H1 (cell line): Measurements from ENCODE around the gene TLL2. TPM values are rescaled to one million over a fixed set of nuclear protein-coding genes. Genes with fewer than 3 reads are reported as not detected.

Source experiments
- CTCF ChIA-PET: fragments of 300-600 bp; sonication (Branson Sonifier 250); formaldehyde crosslinking; loops from one replicate; lab custom pipeline; 2021; ENCODE audit not compliant: partially characterized antibody; lab: Charles Lee
- POLR2A ChIA-PET: fragments of 300-600 bp; sonication (Branson Sonifier 250); formaldehyde crosslinking; loops from one replicate; lab custom pipeline; 2021; ENCODE audit warnings: inconsistent platforms; ENCODE audit not compliant: partially characterized antibody; lab: Charles Lee
- DNase-seq, 2 experiments: peaks; one replicate each; pipeline versions ENCODE4 v3.0.0 to v3.0.0-alpha.2; 2010 to 2022; ENCODE audit warnings: low spot score in 2 of 2, low read depth in 1 of 2, mixed read lengths in 1 of 2
- FAIRE-seq: peaks from 2 replicates; lab custom pipeline; 2011; peaks lifted over from hg19 to GRCh38; lab: Jason Lieb, UNC
- H2AFZ ChIP-seq: 2 replicates; pipeline ENCODE4 v1.8.1; 2012; ENCODE audit warnings: low read length, inconsistent platforms
- H2AK5ac ChIP-seq: 2 replicates; pipeline ENCODE4 v1.6.1; 2013; ENCODE audit warnings: low read depth, low read length
- H2BK120ac ChIP-seq: replicated peaks from 2 replicates; pipeline ENCODE3; 2013; ENCODE audit warnings: low read depth, low read length, inconsistent platforms
- H2BK12ac ChIP-seq: 2 replicates; pipeline ENCODE4 v1.6.1; 2013; ENCODE audit warnings: low read depth, low read length
- H2BK15ac ChIP-seq: 2 replicates; pipeline ENCODE4 v1.6.1; 2013; ENCODE audit warnings: low read length
- H2BK20ac ChIP-seq: 2 replicates; pipeline ENCODE4 v1.6.1; 2013; ENCODE audit warnings: low read length
- H2BK5ac ChIP-seq: 2 replicates; pipeline ENCODE4 v1.6.1; 2013; ENCODE audit warnings: low read depth, low read length
- H3K14ac ChIP-seq: 2 replicates; pipeline ENCODE4 v1.6.1; 2013; ENCODE audit warnings: inconsistent platforms; ENCODE audit not compliant: insufficient read length
- H3K18ac ChIP-seq: 2 replicates; pipeline ENCODE4 v1.6.1; 2013; ENCODE audit warnings: low read length; ENCODE audit errors: extremely low read depth
- H3K23ac ChIP-seq: 2 replicates; pipeline ENCODE4 v1.6.1; 2013; ENCODE audit warnings: inconsistent platforms; ENCODE audit not compliant: insufficient read length
- H3K23me2 ChIP-seq: 2 replicates; pipeline ENCODE4 v1.6.1; 2013; ENCODE audit warnings: low read depth, low read length
- H3K27ac ChIP-seq: 2 replicates; pipeline ENCODE4 v1.6.1; 2011; ENCODE audit warnings: low read depth, low read length, inconsistent platforms
- H3K27me3 ChIP-seq, 4 experiments: replicated peaks in 1 of 4; 1 replicate in 1 of 4; 2 replicates in 3 of 4; pipeline versions ENCODE4 v1.6.1 to v1.8.1; 2011 to 2013; ENCODE audit warnings: low read length in 3 of 4, mild to moderate bottlenecking in 3 of 4, inconsistent platforms in 2 of 4, mixed read lengths in 2 of 4, moderate library complexity in 1 of 4; ENCODE audit not compliant: control insufficient read depth in 3 of 4, insufficient read depth in 3 of 4; ENCODE audit errors: extremely low read depth in 1 of 4
- H3K36me3 ChIP-seq, 4 experiments: 2 replicates each; pipeline versions ENCODE4 v1.6.1 to v1.8.1; 2011 to 2013; ENCODE audit warnings: mild to moderate bottlenecking in 4 of 4, low read length in 3 of 4, moderate library complexity in 2 of 4, control low read depth in 1 of 4, inconsistent platforms in 1 of 4; ENCODE audit not compliant: insufficient read depth in 4 of 4, control insufficient read depth in 2 of 4
- H3K4ac ChIP-seq: replicated peaks from 2 replicates; pipeline ENCODE3; 2013; ENCODE audit warnings: low read length, low read depth, mixed read lengths, inconsistent platforms; ENCODE audit not compliant: insufficient read length
- H3K4me1 ChIP-seq, 4 experiments: replicated peaks in 1 of 4; 1 replicate in 1 of 4; 2 replicates in 3 of 4; pipeline versions ENCODE4 v1.6.1 to v1.8.1; 2011 to 2013; ENCODE audit warnings: low read length in 3 of 4, inconsistent platforms in 2 of 4, mixed read lengths in 1 of 4; ENCODE audit not compliant: insufficient read depth in 4 of 4, control insufficient read depth in 3 of 4
- H3K4me2 ChIP-seq, 2 experiments: 2 replicates each; pipeline versions ENCODE4 v1.6.1 to v1.8.1; 2011 to 2013; ENCODE audit warnings: low read depth in 2 of 2, low read length in 2 of 2, control low read depth in 1 of 2, inconsistent platforms in 1 of 2, mild to moderate bottlenecking in 1 of 2; ENCODE audit not compliant: insufficient read depth in 1 of 2
- H3K4me3 ChIP-seq, 4 experiments: fragments of 200-600, 300-600 bp in 1 of 4; sonication (generic), shearing (Covaris generic), sonication (Bioruptor Twin) in 1 of 4; 2 replicates each; pipeline versions ENCODE4 v1.5.1 to v1.8.1; 2011 to 2016; ENCODE audit warnings: low read length in 4 of 4, low read depth in 3 of 4, control low read depth in 2 of 4, inconsistent platforms in 2 of 4, mild to moderate bottlenecking in 2 of 4, mixed read lengths in 1 of 4, moderate library complexity in 1 of 4; ENCODE audit not compliant: insufficient read depth in 2 of 4; ENCODE audit errors: extremely low read depth in 1 of 4
- H3K56ac ChIP-seq: replicated peaks from 2 replicates; pipeline ENCODE3; 2013; ENCODE audit warnings: low read depth, mild to moderate bottlenecking, mixed read lengths, low read length, inconsistent platforms; ENCODE audit not compliant: insufficient read length
- H3K79me1 ChIP-seq: 2 replicates; pipeline ENCODE4 v1.6.1; 2013; ENCODE audit warnings: low read depth, low read length, control low read depth
- H3K79me2 ChIP-seq, 2 experiments: 2 replicates each; pipeline versions ENCODE4 v1.6.1 to v1.8.1; 2012 to 2013; ENCODE audit warnings: low read length in 2 of 2, mild to moderate bottlenecking in 2 of 2, inconsistent platforms in 1 of 2; ENCODE audit not compliant: insufficient read depth in 2 of 2, control insufficient read depth in 1 of 2
- H3K9ac ChIP-seq, 4 experiments: replicated peaks in 1 of 4; 1 replicate in 1 of 4; 2 replicates in 3 of 4; pipeline versions ENCODE4 v1.6.1 to v1.8.1; 2011 to 2013; ENCODE audit warnings: low read depth in 3 of 4, low read length in 3 of 4, control low read depth in 2 of 4, mild to moderate bottlenecking in 2 of 4, moderate library complexity in 2 of 4, inconsistent platforms in 1 of 4; ENCODE audit errors: extremely low read depth in 1 of 4
- H3K9me3 ChIP-seq, 2 experiments: 2 replicates each; pipeline versions ENCODE4 v1.6.1 to v1.8.1; 2012 to 2013; ENCODE audit warnings: mild to moderate bottlenecking in 2 of 2, moderate library complexity in 2 of 2, control low read depth in 1 of 2, inconsistent platforms in 1 of 2, low read depth in 1 of 2, low read length in 1 of 2, mixed read lengths in 1 of 2; ENCODE audit not compliant: insufficient read depth in 2 of 2
- H4K20me1 ChIP-seq, 2 experiments: replicated peaks in 1 of 2; 2 replicates each; pipeline versions ENCODE3 to v1.8.1; 2011 to 2013; ENCODE audit warnings: inconsistent platforms in 2 of 2, low read length in 2 of 2, mild to moderate bottlenecking in 1 of 2; ENCODE audit not compliant: insufficient read depth in 2 of 2, control insufficient read depth in 1 of 2
- H4K5ac ChIP-seq: 2 replicates; pipeline ENCODE4 v1.6.1; 2013; ENCODE audit warnings: low read length, low read depth, mixed read lengths, inconsistent platforms; ENCODE audit not compliant: insufficient read length
- H4K8ac ChIP-seq: 2 replicates; pipeline ENCODE4 v1.8.0; 2013; ENCODE audit warnings: mild to moderate bottlenecking, moderate library complexity, low read length, inconsistent platforms; ENCODE audit not compliant: insufficient read depth; ENCODE audit errors: extremely low read depth
- H4K91ac ChIP-seq: replicated peaks from 2 replicates; pipeline ENCODE3; 2013; ENCODE audit warnings: low read length, mixed read lengths, inconsistent platforms; ENCODE audit not compliant: insufficient read length
- CREB1 ChIP-seq: IDR thresholded peaks from 2 replicates; pipeline ENCODE4 v1.6.1; 2012; ENCODE audit warnings: inconsistent platforms
- FOSL1 ChIP-seq: IDR thresholded peaks from 2 replicates; pipeline ENCODE4 v1.6.1; 2011; ENCODE audit warnings: mild to moderate bottlenecking, low read depth, low read length, moderate library complexity; ENCODE audit not compliant: insufficient read depth
- NANOG ChIP-seq: IDR thresholded peaks from 2 replicates; pipeline ENCODE4 v1.6.1; 2011; ENCODE audit warnings: low read length, low read depth, mild to moderate bottlenecking, inconsistent platforms; ENCODE audit not compliant: insufficient read depth, poor library complexity, severe bottlenecking
- PHF8 ChIP-seq: fragments of 200-600 bp; sonication (generic); conservative IDR thresholded peaks from 2 replicates; pipeline ENCODE4 v1.7.1; 2012; ENCODE audit warnings: low read depth, mild to moderate bottlenecking, inconsistent platforms, low read length, moderate library complexity
- RXRA ChIP-seq: IDR thresholded peaks from 2 replicates; pipeline ENCODE4 v1.6.1; 2011; ENCODE audit warnings: low read depth, mild to moderate bottlenecking, low read length, moderate library complexity; ENCODE audit not compliant: insufficient read depth
- SIN3A ChIP-seq, 2 experiments: IDR thresholded peaks in 1 of 2; conservative IDR thresholded peaks in 1 of 2; 2 replicates each; pipeline ENCODE4 v1.6.1; 2011 to 2012; ENCODE audit warnings: low read length in 2 of 2, improper control_type of control experiment in 1 of 2, low read depth in 1 of 2, mild to moderate bottlenecking in 1 of 2
- SUZ12 ChIP-seq: fragments of 200-600 bp; sonication (generic); IDR thresholded peaks from 2 replicates; pipeline ENCODE4 v1.6.1; 2012; ENCODE audit warnings: mild to moderate bottlenecking, inconsistent platforms, low read length, moderate library complexity, mixed read lengths
- USF2 ChIP-seq: IDR thresholded peaks from 2 replicates; pipeline ENCODE4 v1.6.1; 2011; ENCODE audit warnings: low read length, improper control_type of control experiment
- WGBS, 2 experiments: shearing (Covaris generic) in 1 of 2; methylation state at CpG; one replicate each; pipeline versions ENCODE4 v1.1.6 to v1.1.7; 2013 to 2015; ENCODE audit warnings: low lambda C conversion rate in 2 of 2, mixed read lengths in 2 of 2, inconsistent platforms in 1 of 2, low coverage in 1 of 2, missing lambda C conversion rate in 1 of 2; ENCODE audit not compliant: insufficient replicate concordance in 2 of 2, insufficient coverage in 1 of 2, insufficient read length in 1 of 2; ENCODE audit errors: extremely low coverage in 1 of 2, missing lambda C conversion rate in 1 of 2; 5-methylcytosine and 5-hydroxymethylcytosine counted together
- polyA plus RNA-seq, 7 experiments: library from polyadenylated mRNA; depleted of rRNA in 3 of 7; stranded (reverse) in 5 of 7; unstranded in 2 of 7; fragments of >200 nt in 5 of 7; fragments of 200-250 nt in 2 of 7; gene quantifications; 1 replicate in 5 of 7; 2 replicates in 1 of 7; 4 replicates in 1 of 7; pipeline versions ENCODE4 v1.2.1 to v1.2.3, GENCODE V29; 2011 to 2013; ENCODE audit warnings: missing spikeins in 2 of 7, mixed read lengths in 2 of 7
- total RNA-seq: library from RNA; stranded (reverse); fragmentation: NEBNext Ultra II Directional; extraction: Animal tissue kit (Norgen Biotek cat#: 25700); gene quantifications from 2 replicates; pipeline ENCODE4 v1.2.1, GENCODE V29; 2021

TLL2 gene
- total and polyA plus RNA-seq, 2 of the 8 experiments (the other 6 are each of a cell fraction or from before 2014, with no cell fraction given) = 2.4 to 3.2 TPM

DNA sequence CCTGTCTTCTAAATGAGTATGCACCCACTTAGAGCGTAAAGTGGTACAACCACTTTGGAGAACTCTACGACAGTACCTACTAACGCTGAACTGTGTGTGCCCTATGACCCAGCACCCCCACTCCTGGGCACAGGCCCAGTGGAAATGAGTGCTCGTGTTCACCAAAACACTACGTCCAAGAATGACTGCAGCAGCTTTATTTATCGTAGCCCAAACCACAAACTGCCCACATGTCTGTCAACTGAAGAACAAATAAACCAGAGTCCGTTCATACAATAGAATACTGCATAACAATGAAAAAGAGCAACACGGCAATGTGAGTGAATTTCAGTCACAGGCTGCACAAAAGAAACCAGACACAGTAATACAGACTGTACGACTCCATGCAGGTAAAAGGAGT, 35.4 kb downstream of the TLL2 start:
- FAIRE-seq (no peak), DNase-seq (no peak)
- Histone ChIP-seq H3K23ac (no peak overlapping the region), H2BK20ac (no peak overlapping the region), H4K8ac (no peak overlapping the region), H3K27ac (no peak overlapping the region), H4K20me1 (no peaks in the 10 kb centered on the region), H4K5ac (no peak overlapping the region), H3K56ac (no peak overlapping the region), H3K18ac (no peak overlapping the region), H2AK5ac (no peak overlapping the region), H3K4me3 (no peak overlapping the region), H3K9ac (no peak overlapping the region), H3K79me2 (no peaks in the 10 kb centered on the region), H2BK15ac (no peak overlapping the region), H3K14ac (no peak overlapping the region), H2BK5ac (no peak overlapping the region), H3K4me1 (peaks cover 0 to 2% (median 0%) of the 10 kb centered on the region in 4 experiments; a peak in 1 of 7 replicates), H3K4me2 (no peak overlapping the region), H2AFZ (no peak overlapping the region), H3K4ac (no peak overlapping the region), H2BK120ac (no peak overlapping the region), H2BK12ac (no peak overlapping the region), H3K36me3 (no peaks in the 10 kb centered on the region), H3K23me2 (no peaks in the 10 kb centered on the region), H3K27me3 (no peaks in the 10 kb centered on the region), H3K79me1 (no peaks in the 10 kb centered on the region), H3K9me3 (no peaks in the 10 kb centered on the region), H4K91ac (no peak overlapping the region)
- 84% methylated on average over 9 of the region's 9 CpGs; no CpG with 5 or more reads in 1 of the 2 experiments for WGBS, 2 experiments
- no peak for TF ChIP-seq SIN3A (conservative IDR thresholded peaks at IDR 0.05 in 1 of 2, IDR thresholded peaks at IDR 0.05 in 1 of 2; ENCODE audit: low read depth in 1 of 2, low read length in 2 of 2)
- no peak for TF ChIP-seq CREB1
- TF ChIP-seq USF2 = no peak
- no peak for TF ChIP-seq SUZ12
- TF ChIP-seq NANOG = no peak
- no peak for TF ChIP-seq PHF8
- no peak for TF ChIP-seq FOSL1
- TF ChIP-seq RXRA = no peak
- CTCF ChIA-PET = interaction anchor here (1.1 to 2.7 kb wide), 4 partner anchors 8 to 102 kb away, joined by 4 to 14 read pairs (median 5); no protein-coding TSS in a partner anchor
- POLR2A ChIA-PET = interaction anchor here (1.3 kb wide), 1 partner anchor 8 kb away, joined by 3 read pairs; no protein-coding TSS in a partner anchor
